ENCODE results near the gene DLX6. TPM values are rescaled to one million over a fixed set of nuclear protein-coding genes. Genes with fewer than 3 reads are reported as not detected.

The DLX6 gene
- total and polyA plus RNA-seq, 2 experiments from 2014 or later, result not detected

DNA sequence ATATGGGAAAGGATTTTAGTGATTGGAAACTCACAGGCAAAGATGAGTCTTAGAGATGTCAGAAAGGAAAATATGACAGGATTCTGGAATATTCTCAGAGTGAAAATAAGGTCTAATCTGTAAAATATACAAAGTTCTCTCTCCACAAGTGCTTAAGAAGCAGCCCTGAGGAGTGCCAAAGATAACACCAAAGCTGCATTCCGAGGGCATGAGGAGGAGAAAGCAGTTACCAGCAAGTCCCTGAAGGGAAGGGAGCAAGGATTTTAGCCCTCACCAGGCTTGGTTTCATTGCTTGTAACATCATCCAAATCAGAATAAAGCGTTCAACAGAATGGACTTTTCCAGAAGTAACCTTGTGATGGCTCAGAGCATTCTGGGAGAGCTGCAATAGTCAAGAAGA, 31.4 kb upstream of the DLX6 start:
- ATAC-seq, result no peak
- H3K4me2 ChIP-seq, result no peak overlapping the region

DNA sequence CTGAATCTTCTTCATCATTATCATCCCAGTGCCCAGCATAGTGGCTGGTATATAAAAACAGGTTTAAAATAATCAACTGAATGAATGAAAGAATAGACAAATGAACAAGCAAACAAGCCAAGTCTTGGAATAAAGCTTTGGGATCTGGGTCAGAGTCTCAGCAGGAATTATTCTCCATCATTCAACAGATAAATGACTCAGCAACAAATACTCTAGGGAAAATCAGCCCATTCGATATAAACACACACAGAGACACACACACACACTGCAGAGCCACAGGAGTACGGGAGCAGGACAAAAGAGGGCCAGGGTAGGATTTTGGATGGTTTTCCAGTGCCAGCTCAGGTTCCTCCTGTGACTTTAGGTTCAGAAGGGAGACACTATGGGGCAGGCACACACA, 29.2 kb upstream of the DLX6 start:
- Histone ChIP-seq H3K79me2 (replicated peaks; ENCODE audit: insufficient read depth) (no peaks in the 10 kb centered on the region), H3K4me1 (ENCODE audit: insufficient read depth) (no peaks in the 10 kb centered on the region), H3K4me2 (no peak overlapping the region), H3K27me3 (ENCODE audit: insufficient read depth) (no peaks in the 10 kb centered on the region), H3K36me3 (ENCODE audit: insufficient read depth) (no peaks in the 10 kb centered on the region), H4K20me1 (replicated peaks; ENCODE audit: insufficient read depth) (no peaks in the 10 kb centered on the region; the same call in 1 of the 2 replicates), H3K4me3 (no peak overlapping the region), H3K27ac (ENCODE audit: low read depth) (no peak overlapping the region), H3F3A (replicated peaks; ENCODE audit: low read depth) (no peaks in the 10 kb centered on the region), H3K9me2 (ENCODE audit: insufficient read depth) (no peaks in the 10 kb centered on the region), H2AFZ (no peak overlapping the region)
- no peaks in the 10 kb centered on the region for H3K9me3 Mint-ChIP-seq
- no peaks in the 10 kb centered on the region for H3K27me3 Mint-ChIP-seq (ENCODE audit: insufficient read depth, low read depth, poor library complexity)
- ATAC-seq, result no peak
- DNase-seq (ENCODE audit: low spot score), result no peak
- H3K27ac Mint-ChIP-seq, result no peak overlapping the region
- H3K4me3 Mint-ChIP-seq, result no peak overlapping the region
- TF ChIP-seq ZNF331 (CRISPR knock-in tag; IDR thresholded peaks at IDR 0.05; ENCODE audit: low read depth) (no peak), EZH2 (IDR thresholded peaks at IDR 0.05; ENCODE audit: low read depth, unreplicated experiment) (no peak), STAT1 (IDR thresholded peaks at IDR 0.05; ENCODE audit: unreplicated experiment) (no peak), ZNF114 (CRISPR knock-in tag; IDR thresholded peaks at IDR 0.05) (no peak)
- no peaks in the 10 kb centered on the region for H3K36me3 Mint-ChIP-seq (ENCODE audit: low read depth)
- no peaks in the 10 kb centered on the region for H3K4me1 Mint-ChIP-seq

More for the DNA sequence above, 31.4 kb upstream of the DLX6 start:
- TF ChIP-seq EZH2phosphoT487 (IDR thresholded peaks at IDR 0.05; ENCODE audit: unreplicated experiment) (no peak), JUNB (IDR thresholded peaks at IDR 0.05; ENCODE audit: unreplicated experiment) (no peak), CREB1 (CRISPR knock-in tag; IDR thresholded peaks at IDR 0.05; ENCODE audit: low read depth) (no peak)
- Mint-ChIP-seq H3K36me3 (ENCODE audit: low read depth) (no peaks in the 10 kb centered on the region), H3K27ac (no peak overlapping the region), H3K9me3 (no peaks in the 10 kb centered on the region), H3K27me3 (ENCODE audit: insufficient read depth, low read depth, poor library complexity) (no peaks in the 10 kb centered on the region), H3K4me3 (no peak overlapping the region), H3K4me1 (no peaks in the 10 kb centered on the region)
- DNase-seq (ENCODE audit: low spot score), result no peak
- Histone ChIP-seq H4K20me1 (replicated peaks; ENCODE audit: insufficient read depth) (no peaks in the 10 kb centered on the region; the same call in 1 of the 2 replicates), H2AFZ (no peak overlapping the region), H3K4me3 (no peak overlapping the region), H3K4me1 (ENCODE audit: insufficient read depth) (no peaks in the 10 kb centered on the region), H3K9me2 (ENCODE audit: insufficient read depth) (0 out of 2 replicates have a peak, but pooled peaks cover 2% of the 10 kb centered on the region), H3K36me3 (ENCODE audit: insufficient read depth) (no peaks in the 10 kb centered on the region), H3K27me3 (ENCODE audit: insufficient read depth) (no peaks in the 10 kb centered on the region), H3F3A (replicated peaks; ENCODE audit: low read depth) (no peaks in the 10 kb centered on the region), H3K27ac (ENCODE audit: low read depth) (no peak overlapping the region), H3K79me2 (replicated peaks; ENCODE audit: insufficient read depth) (no peaks in the 10 kb centered on the region)

GRCh38 chr7:96977445-96977844, 27.9 kb upstream of the DLX6 start:
- no peaks in the 10 kb centered on the region; the same call in 1 of the 2 replicates for H4K20me1 ChIP-seq (replicated peaks; ENCODE audit: insufficient read depth)
- ATAC-seq, result no peak
- no peaks in the 10 kb centered on the region for H3K9me2 ChIP-seq (ENCODE audit: insufficient read depth)
- H3K4me1 Mint-ChIP-seq, result no peaks in the 10 kb centered on the region
- no peak overlapping the region for H3K27ac Mint-ChIP-seq
- H3K36me3 Mint-ChIP-seq (ENCODE audit: low read depth), result no peaks in the 10 kb centered on the region
- no peaks in the 10 kb centered on the region for H3K9me3 Mint-ChIP-seq
- no peaks in the 10 kb centered on the region for H3K79me2 ChIP-seq (replicated peaks; ENCODE audit: insufficient read depth)
- H3K27me3 Mint-ChIP-seq (ENCODE audit: insufficient read depth, low read depth, poor library complexity), result no peaks in the 10 kb centered on the region
- H3K4me3 ChIP-seq, result no peak overlapping the region
- no peaks in the 10 kb centered on the region for H3K27me3 ChIP-seq (ENCODE audit: insufficient read depth)
- DNase-seq (ENCODE audit: low spot score), result no peak
- no peaks in the 10 kb centered on the region for H3K36me3 ChIP-seq (ENCODE audit: insufficient read depth)
- no peaks in the 10 kb centered on the region for H3F3A ChIP-seq (replicated peaks; ENCODE audit: low read depth)
- no peaks in the 10 kb centered on the region for H3K4me1 ChIP-seq (ENCODE audit: insufficient read depth)
- H3K27ac ChIP-seq (ENCODE audit: low read depth), result no peak overlapping the region
- no peak overlapping the region for H3K4me2 ChIP-seq
- no peak overlapping the region for H2AFZ ChIP-seq
- no peak overlapping the region for H3K4me3 Mint-ChIP-seq
- TF ChIP-seq, protein P1, sequence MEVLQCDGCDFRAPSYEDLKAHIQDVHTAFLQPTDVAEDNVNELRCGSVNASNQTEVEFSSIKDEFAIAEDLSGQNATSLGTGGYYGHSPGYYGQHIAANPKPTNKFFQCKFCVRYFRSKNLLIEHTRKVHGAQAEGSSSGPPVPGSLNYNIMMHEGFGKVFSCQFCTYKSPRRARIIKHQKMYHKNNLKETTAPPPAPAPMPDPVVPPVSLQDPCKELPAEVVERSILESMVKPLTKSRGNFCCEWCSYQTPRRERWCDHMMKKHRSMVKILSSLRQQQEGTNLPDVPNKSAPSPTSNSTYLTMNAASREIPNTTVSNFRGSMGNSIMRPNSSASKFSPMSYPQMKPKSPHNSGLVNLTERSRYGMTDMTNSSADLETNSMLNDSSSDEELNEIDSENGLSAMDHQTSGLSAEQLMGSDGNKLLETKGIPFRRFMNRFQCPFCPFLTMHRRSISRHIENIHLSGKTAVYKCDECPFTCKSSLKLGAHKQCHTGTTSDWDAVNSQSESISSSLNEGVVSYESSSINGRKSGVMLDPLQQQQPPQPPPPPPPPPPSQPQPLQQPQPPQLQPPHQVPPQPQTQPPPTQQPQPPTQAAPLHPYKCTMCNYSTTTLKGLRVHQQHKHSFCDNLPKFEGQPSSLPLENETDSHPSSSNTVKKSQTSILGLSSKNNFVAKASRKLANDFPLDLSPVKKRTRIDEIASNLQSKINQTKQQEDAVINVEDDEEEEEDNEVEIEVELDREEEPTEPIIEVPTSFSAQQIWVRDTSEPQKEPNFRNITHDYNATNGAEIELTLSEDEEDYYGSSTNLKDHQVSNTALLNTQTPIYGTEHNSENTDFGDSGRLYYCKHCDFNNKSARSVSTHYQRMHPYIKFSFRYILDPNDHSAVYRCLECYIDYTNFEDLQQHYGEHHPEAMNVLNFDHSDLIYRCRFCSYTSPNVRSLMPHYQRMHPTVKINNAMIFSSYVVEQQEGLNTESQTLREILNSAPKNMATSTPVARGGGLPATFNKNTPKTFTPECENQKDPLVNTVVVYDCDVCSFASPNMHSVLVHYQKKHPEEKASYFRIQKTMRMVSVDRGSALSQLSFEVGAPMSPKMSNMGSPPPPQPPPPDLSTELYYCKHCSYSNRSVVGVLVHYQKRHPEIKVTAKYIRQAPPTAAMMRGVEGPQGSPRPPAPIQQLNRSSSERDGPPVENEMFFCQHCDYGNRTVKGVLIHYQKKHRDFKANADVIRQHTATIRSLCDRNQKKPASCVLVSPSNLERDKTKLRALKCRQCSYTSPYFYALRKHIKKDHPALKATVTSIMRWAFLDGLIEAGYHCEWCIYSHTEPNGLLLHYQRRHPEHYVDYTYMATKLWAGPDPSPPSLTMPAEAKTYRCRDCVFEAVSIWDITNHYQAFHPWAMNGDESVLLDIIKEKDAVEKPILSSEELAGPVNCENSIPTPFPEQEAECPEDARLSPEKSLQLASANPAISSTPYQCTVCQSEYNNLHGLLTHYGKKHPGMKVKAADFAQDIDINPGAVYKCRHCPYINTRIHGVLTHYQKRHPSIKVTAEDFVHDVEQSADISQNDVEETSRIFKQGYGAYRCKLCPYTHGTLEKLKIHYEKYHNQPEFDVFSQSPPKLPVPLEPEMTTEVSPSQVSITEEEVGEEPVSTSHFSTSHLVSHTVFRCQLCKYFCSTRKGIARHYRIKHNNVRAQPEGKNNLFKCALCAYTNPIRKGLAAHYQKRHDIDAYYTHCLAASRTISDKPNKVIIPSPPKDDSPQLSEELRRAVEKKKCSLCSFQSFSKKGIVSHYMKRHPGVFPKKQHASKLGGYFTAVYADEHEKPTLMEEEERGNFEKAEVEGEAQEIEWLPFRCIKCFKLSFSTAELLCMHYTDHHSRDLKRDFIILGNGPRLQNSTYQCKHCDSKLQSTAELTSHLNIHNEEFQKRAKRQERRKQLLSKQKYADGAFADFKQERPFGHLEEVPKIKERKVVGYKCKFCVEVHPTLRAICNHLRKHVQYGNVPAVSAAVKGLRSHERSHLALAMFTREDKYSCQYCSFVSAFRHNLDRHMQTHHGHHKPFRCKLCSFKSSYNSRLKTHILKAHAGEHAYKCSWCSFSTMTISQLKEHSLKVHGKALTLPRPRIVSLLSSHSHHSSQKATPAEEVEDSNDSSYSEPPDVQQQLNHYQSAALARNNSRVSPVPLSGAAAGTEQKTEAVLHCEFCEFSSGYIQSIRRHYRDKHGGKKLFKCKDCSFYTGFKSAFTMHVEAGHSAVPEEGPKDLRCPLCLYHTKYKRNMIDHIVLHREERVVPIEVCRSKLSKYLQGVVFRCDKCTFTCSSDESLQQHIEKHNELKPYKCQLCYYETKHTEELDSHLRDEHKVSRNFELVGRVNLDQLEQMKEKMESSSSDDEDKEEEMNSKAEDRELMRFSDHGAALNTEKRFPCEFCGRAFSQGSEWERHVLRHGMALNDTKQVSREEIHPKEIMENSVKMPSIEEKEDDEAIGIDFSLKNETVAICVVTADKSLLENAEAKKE (CRISPR knock-in tag; IDR thresholded peaks at IDR 0.05), result no peak
- no peak for TF ChIP-seq STAT1 (IDR thresholded peaks at IDR 0.05; ENCODE audit: unreplicated experiment)
- TF ChIP-seq NANOG (IDR thresholded peaks at IDR 0.05; ENCODE audit: borderline replicate concordance), result no peak
- TF ChIP-seq EZH2 (IDR thresholded peaks at IDR 0.05; ENCODE audit: low read depth, unreplicated experiment), result no peak
- TF ChIP-seq ZNF331 (CRISPR knock-in tag; IDR thresholded peaks at IDR 0.05; ENCODE audit: low read depth), result no peak
- TF ChIP-seq JUNB (IDR thresholded peaks at IDR 0.05; ENCODE audit: unreplicated experiment), result no peak

Measured in GM23338 (cell line).